Activated gamma-delta T cell (primary cell): ENCODE measurements around the gene TPCN2.
A peak's percentile ranks its signal among the peaks of the same experiment; 100 is the strongest.
"Not testable (repeated sequence)": the region's sequence is repeated elsewhere in the genome, so short reads cannot be mapped to it uniquely, and the experiment has no call there.

Experiments used
- DNase-seq: peaks from one replicate; lab custom pipeline; 2025; lab: John Stamatoyannopoulos, UW
- total RNA-seq, 2 donors: gene quantifications; one replicate each; lab custom pipeline; 2026; lab: John Stamatoyannopoulos, UW

TPCN2 gene
- total RNA-seq, result 7.6 to 13.2 reads per million in 2 donors

DNA sequence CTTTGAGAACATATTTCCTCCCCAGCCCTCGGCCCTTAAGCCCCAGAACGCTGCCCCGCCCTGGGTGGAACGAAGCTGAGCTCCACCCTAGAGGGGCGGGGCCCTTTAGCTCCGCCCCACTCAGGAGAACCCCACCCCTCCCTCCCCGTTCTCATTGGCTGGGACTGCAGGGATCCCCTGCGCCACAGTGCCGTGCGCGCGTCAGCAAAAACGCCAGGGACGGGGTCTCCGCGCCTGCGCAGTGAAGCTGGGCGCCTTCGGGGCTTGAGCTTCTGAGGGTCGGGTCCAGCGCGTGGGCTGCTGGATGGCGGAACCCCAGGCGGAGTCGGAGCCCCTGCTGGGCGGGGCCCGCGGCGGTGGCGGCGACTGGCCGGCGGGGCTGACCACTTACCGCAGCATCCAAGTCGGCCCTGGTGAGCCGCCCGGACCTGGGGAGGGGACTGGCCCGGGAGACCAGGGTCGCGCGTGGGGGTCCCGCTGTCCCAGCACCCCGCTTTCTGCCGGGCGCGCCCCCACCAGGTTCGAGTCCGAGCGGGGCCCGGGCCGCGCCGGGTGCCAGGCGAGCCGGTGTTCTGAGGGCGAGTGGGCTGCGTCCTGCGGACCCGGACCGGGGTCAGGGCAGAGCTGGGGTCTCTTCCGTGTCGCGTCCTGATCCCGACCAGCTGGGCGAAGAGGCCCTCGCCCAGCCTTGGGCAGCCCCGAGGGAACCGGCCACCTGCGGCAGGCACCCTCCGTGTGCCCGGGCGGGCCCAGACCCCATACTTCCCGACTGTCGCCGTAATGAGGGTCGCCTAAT, at the start of gene TPCN2:
Gene TPCN2, plus strand, starts transcription at position 239 of the 796 bp plus-strand sequence. Its CDS starts 66 bp downstream, at position 305.
- peak; percentile 80 for DNase-seq

DNA sequence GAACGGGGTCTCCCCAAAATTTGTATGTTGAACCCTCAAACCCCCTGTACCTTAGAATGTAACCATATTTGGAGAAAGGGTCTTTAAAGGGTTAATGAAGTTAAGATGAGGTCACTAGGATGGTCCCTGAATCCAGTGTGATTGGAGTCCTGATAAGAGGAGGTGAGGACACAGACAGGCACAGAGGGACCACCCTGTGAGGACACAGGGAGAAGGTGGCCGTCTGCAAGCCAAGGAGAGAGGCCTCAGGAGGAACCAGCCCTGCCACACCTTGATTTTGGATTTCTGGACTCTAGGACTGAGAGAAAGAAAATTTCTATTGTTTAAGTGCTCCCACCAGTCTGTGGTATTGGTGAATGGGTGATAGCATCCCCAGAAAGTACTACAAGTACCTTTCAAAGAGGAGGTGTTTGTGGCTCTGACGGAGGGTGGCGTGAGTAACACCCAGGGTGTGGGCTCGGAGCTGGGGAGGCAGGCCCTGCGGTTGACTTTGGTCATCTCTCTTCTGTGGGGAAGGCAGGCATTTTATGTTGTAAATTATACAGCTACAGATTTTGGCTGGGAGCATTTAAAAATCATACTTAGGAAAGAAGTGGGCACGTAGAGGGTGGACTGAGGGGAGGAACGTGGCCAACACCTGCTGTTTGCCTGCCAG, 49.5 kb upstream of the TPCN2 start:
- DNase-seq, result no peak

DNA sequence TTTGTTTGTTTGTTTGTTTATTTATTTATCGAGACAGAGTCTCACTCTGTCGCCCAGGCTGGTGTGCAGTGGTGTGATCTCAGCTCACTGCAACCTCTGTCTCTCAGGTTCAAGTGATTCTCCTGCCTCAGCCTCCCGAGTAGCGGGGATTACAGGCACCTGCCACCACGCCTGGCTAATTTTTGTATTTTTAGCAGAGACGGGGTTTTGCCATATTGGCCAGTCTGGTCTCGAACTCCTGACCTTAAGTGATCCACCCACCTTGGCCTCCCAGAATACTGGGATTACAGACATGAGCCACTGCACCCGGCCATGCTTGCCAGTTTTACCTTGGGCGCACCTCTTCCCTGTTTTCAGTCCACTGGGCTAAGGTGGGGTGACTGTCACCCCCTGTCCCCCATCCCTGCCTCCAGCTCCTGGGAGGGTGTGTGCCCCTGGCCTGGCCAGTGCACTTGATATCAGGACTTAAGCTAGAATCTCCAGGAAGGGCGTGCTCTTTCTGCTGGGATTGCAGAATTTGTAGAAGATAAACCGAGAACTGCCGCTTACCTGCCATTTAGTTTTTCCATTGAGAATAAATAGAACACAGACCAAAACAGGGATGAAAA, 48.9 kb upstream of the TPCN2 start:
- DNase-seq, result not testable (repeated sequence)

DNA sequence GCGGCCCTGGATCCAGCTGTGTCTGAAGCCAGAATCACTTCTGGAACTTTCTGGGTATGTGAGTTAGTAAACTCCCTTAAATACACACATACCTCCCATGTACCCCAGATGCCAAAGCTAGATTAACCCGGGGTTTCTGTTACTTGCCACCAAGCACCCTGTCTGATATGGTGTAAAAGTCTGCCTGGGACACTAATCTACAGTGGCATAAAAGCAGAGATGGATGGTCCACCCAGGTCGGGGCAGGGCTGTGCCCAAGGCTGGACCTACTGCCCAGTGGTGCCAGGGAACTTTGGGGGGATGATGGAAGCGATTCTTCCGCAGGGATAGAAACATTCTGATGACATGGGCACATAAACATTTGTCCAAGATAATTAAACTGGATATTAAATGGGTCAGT, 48.3 kb upstream of the TPCN2 start:
- no peak for DNase-seq

DNA sequence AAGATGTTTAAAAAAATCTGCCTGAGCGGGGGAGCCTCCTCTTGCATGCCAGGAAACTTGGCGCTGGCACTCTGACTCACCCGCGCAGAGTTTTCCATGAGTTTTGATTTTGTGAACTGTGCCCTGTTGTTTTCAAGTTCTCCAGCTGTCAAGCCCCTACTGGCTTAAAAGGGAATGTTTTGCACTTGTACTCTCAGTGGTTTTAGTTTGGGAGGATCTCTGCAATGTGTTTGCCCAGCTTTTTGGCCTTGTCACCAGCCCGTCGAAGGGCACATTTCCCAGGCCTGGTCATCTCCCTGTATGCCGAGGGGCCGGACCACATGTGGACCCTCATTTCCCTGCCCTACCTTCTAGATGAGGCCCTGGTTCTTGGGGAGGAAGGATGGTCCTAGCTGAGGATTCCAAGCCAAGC, 47.9 kb upstream of the TPCN2 start:
- no peak for DNase-seq

DNA sequence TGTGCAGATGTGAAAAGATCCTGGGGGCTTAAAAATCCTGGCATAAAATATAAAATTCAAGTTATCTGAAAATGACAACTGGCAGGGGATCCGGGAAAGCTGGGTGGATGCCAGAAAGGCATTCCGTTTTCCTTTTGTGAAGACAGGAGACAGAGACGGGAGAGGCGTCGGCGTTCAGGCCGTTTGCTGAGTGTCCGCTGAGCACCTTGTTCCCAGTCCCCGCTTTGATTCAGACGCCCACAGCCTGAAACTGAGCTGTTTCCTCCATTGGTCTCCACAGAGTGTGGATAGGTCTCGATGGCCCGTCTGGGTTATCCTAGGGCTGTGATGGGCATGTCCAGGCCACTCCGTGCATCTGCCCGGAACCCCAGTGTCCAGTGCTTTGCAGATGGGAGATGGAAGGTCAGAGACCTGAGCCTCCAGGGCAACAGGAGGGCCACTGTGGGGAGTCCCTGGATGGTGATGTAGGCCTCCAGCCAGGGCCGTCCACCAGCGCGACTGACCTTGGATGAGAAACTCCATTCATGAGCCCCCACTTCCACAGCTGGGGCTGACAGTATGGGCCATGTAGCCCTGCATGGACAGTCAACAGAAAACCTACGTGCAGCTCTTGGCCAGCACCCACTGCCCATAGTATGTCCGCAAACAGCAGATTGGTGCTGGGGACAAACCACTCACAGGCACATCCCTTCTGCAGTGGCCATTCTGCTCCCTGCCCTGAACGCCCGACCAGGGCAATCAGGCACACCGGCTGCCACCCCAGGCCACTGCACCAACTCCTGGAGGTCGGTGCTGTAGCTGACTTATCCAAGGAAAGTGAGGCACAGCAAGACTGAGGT, 47.3 kb upstream of the TPCN2 start:
- DNase-seq, result no peak

DNA sequence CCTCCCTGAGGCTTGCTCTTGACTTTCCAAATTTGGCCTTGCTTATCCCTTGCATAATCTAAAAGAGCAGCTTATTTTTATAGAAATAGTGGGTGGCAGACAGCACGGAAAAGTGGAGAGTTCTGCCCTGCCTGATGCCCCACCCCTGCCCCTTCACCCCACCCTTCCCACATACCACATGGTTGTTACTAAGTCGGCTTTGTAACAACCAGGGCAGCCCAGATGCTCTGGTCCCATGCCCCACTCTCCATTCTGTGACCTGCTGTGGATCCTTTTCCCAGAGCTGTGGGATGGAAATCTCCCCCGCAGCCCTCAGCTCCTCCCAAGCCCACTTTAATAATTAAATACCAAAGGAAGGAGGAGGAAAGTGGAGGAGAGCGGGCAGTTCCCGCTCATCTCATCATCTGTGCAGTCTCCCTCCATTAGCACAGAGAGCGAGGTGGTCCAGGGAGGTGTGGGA, 46.6 kb upstream of the TPCN2 start:
- DNase-seq, result no peak

DNA sequence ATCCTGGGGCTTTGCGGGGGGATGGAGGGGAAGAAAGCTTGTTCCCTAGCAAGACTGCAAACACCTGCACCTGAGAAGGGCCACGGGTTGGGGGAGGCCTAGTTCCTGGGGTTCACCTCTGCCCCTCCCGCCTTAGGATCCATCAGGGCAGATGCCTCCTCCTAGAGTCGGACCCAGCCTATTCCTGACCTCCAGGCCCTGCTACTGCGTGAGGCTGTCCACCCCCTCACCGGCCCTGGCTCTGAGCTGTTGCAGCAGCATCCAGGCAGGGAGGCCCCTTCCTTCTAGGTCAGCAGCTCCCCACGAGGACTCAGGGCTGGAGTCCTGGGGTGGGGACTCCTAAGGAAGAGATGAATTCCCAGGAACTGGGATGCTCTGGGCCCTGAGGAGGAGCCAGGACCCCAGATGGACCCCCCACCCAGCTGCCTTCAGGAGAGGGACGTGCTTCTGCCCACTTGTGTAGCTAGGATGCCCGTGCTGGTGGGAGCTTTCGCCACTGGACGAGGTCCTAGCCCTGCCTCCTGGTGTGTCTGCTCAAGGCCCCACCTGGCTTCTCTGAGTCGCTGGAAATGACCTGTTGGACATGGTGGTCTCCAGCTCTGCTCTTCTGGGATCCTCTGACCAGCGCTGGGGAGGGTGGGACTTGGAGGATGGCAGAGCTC, 46.0 kb upstream of the TPCN2 start:
- no peak for DNase-seq

DNA sequence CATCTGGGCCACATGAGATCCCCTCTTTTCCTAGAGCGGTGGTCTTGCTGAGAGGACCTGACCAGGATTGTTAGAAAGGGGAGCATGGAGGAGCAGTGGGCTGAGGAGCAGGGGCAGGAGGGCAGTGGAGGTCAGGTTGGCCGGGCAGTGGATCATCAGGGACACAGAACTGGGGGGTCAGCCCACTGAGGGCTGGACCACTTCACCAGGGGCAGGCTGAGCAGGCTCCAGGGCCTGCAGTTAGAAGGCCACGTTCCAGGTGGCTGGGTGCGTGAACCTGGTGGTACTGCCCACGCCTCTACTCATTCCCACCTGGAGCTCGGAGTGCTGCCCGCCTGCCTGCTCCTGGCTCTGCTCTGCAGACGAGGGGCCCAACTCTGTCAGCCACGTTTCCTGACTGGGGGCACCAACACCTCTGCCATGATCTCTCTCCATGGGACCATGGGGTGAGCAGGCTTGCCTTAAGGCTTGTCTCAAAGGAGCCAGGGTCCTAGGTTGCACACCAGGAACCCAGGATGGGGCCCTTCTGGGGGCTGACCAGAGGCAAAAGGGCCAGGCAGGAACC, 45.3 kb upstream of the TPCN2 start:
- DNase-seq, result no peak

DNA sequence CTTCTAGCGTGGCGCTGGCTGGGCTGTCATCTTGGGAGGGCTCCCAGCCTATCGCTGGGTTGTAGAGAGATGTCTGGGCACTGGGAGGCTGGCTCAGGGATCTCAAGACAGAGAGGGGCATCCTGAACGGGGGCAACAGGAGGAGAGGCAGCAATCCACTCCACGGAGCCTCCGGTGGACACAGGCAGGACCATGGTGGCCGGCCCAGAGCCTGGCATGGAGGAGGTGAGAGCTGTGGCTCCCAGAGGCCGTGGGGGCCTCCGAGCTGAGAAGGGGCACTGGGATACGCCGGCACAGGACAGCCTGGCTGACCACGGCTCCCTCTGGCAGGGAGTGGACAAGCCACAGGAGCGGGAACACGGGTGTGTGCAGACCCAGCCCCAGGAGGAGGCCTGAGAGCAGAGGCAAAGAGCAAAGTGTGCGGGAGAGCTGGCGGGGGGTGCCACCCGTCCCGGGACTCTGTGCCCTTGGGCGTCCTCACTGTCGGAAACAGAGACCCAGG, 44.8 kb upstream of the TPCN2 start:
- DNase-seq, result no peak

DNA sequence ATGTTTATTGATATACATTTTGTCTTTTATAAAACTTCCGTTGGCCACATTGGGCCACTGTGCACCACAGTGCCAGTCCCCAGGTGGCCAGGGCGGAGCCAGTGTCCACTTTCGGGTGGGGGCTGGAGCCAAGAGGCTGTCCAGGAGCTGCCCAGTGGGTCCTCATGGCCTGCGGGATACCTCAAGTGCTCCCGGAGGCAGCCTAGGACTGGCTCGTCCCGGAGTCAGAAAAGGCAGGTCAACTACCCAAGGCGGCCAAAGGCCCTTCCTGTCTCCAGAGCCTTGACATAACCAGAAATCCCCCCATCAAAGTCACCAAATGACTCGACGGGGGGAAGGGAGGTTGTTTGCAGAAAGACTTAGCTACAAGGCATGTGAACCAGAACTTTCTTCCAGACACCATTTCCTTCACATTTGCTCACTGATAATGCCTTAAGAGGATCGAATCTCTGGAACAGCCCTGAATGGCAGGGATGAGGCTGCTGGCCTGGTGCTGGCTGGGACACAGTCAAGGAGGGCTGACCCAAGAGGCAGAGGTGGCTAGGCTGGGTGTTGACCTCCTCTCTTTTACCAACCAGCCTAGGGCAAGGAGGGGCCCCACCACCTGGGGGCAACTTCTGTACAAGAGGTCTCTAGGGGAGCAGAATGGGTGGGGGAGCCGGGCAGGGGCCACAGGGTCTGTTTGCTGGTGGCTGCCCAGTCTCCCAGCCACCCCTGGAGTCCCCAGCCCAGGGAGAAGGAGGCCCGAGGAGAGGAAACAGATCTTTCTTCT, 44.1 kb upstream of the TPCN2 start:
- DNase-seq, result no peak

DNA sequence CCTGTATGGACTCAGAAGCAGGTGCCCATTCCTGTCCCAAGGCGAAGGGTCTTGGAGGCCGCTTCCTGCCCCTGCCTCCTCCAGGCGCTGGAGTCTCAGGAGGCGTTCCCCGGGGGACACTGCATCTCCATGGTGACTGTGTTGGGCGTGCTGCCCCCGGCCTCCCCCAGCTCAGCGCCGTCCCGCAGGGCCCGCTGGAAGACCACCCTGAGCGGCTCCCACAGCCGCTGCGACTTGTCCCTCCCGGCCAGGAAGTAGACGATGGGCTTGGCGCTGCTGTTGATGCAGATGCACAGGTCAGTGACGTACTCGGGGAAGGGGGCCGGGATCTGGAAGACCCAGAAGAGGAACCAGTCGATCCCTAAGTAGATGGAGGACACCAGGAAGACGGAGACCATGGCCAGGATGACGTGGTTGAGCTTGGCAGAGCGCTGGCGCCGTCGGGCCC, 43.5 kb upstream of the TPCN2 start:
- DNase-seq, result no peak

DNA sequence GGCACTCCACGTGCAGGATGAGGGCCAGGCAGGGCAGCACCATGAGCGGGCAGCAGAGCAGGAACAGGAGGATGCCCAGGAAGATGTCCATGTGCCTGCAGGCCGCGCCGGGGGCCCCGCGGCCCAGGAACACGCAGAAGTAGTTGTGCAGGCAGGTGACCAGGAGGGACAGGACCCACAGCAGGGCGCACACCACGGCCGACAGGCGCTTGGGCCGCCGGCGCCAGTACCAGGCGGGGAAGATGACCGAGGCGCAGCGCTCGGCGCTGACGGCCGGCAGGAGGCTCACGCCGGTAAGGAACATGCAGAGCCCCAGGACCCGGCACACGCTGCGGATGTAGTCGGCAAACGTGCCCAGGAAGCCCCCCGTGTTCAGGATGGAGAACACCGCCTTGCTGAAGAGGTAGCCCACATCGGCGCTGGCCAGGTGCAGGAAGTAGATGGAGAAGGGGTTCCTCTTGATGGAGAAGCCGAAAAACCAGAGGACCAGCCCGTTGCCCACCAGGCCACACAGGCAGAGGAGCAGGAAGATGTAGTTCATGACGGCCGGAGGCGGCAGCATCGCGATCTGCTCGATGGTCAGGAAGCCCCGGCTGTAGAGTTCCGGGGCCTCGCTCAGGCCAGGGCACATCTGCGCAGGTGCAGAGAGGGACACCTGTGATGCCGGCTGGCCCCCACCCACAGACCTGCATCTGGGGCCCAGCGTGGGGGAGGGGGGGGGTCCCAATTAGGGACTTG, 42.9 kb upstream of the TPCN2 start:
- DNase-seq, result no peak

DNA sequence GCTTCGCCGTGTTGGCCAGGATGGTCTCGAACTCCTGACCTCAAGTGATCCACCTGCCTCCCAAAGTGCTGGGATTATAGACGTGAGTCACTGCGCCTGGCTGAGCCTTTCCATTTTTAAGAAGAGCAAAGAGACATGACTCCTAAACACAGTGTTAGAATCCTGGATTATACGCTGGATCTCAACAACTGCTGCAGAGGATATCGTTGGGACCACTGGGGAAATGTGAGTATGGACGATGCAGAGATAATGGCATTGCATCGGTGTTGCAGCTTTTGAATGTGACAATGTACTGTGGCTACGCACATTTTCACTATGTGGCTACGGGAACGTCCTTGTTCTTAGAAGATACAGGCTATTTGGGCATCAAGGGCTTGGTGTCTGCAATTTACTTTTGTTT, 41.9 kb upstream of the TPCN2 start:
- DNase-seq, result no peak

DNA sequence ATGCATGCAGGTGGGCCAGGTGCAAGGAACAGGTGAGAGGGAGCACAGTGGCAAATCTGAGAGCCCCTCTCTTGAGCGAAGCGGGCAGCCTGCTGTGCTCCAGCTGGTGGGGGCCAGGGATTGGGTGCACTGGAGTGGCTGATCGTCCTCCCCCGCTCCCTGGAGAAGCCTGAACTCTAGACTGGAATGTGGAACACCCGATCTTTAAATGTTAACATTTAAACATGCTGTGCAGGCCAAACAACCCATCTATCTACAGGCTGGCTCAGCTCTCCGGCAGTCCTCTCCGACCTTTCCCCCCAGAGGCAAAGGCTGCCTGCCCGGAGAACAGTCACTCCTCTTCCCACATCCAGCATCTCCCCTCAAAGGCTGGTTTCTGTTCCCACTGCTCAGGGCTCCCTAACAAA, 40.8 kb upstream of the TPCN2 start:
- DNase-seq, result no peak

DNA sequence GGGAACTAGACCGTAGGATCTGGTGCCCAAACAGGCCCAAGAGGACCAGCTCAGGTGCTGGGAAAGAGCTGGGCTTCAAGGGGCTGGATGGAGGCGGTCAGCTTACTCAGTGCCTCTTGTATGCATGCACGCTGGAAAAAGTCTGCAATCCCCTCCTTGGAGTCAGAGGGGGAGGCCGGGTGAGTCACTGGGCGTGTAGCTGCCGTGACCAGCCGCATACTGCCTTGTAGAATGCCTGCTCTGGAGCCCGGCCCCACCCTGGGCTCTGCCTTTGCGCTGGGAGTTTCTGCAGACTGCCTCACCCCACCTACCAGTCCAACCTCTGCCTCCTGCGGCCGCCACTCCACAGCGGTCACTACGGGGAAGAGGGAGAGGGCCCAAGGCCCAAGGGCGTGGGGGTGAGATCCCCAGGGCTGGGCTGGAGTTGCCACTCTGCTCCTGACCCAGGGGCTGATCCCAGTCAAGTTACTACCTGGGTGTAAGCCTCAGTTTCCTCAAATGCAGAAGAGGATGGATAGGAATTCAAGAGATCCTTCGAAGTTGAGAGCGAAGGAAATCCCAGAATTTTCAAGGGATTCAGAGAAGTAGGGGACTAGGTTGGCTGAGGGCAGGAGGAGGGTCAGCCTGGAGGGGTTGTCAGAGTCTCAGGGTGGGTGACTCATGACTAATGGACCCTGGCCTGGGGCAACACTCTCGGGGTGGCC, 39.8 kb upstream of the TPCN2 start:
- no peak for DNase-seq

DNA sequence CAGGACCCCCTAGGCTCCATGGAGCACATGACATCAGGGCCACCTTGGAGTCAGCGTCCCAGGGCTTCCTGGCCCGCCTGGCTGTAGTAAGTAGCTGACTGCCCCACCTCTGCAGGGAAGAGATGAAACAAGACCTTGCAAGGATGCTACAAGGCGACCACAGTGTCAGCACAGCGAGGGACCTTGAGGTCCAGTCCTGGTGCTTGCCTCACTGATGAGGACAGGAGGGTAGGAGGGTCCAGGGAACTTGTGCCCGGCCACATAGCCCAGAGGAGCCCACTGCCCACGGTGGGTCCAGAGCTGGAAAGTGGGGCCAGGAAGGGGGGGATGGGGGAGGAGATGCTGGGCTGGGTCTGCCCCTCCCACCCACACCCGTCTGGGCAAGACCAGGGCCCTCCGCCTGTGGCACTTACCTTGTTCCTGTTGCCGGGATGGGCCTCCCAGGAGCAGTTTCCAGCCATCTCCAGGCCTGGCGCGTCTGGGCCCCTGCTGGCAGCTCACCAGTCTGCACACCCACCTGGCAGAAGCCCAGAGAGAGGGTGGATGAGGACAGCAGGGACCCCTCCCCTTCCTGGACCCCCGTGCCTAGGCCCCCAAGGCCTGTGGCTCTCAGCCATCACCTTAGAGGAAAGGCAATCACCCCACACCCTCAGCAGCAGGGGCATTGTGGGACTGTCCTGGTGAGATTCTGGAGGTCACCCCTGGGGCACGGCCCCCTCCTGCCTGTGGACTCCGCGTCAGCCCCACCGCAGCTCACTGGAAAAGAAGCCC, 39.1 kb upstream of the TPCN2 start:
- no peak for DNase-seq

DNA sequence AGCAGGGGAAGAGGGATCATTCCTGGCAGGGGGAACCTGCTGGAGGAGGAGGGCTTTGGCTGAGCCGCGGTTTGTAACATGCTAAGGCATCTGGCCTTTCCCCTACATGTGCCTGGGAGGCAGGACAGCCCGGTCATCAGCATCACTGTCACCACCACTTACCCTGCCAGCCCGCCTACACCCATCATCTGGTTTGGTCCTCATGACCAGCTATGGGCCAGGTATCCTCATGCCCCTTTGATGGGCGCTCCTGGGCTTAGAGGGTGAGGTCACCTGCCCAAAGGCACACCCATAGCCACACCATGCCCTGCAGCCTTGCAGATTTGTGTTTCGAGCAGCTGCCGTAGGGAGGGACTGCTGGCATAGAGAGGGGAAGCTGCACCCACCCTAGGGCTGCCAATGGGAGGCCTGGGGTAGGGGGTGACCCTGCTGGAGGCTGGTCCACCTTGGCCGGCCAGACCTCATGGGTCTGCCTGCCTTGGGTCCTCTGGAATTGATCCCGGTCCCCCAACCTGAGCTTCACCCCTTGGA, 38.3 kb upstream of the TPCN2 start:
- DNase-seq, result no peak
